RWPE2 (cell line): ENCODE data around the gene CDK14.

ENCODE experiments used
- ATAC-seq: fragments of 200-7000 bp; cut with Tn5 transposase; 3 replicates; pipeline ENCODE4 v1.9.1; 2021; ENCODE audit warnings: low read depth
- DNase-seq: peaks from one replicate; pipeline ENCODE4 v3.0.0-alpha.2; 2020; ENCODE audit warnings: low spot score
- H3K27ac ChIP-seq: fragments of 450-650 bp; 2 replicates; pipeline ENCODE4 v1.5.1; 2017; ENCODE audit warnings: mild to moderate bottlenecking; ENCODE audit not compliant: poor library complexity, severe bottlenecking
- H3K27me3 ChIP-seq: fragments of 250-450 bp; sonication (Bioruptor Pico); 2 replicates; pipeline ENCODE4 v1.5.1; 2021; ENCODE audit warnings: mild to moderate bottlenecking, moderate library complexity; ENCODE audit not compliant: insufficient read depth, poor library complexity, severe bottlenecking
- H3K36me3 ChIP-seq: fragments of 250-450 bp; sonication (Bioruptor Pico); 2 replicates; pipeline ENCODE4 v1.5.1; 2020; ENCODE audit warnings: low read depth, mild to moderate bottlenecking, moderate library complexity
- H3K4me1 ChIP-seq: fragments of 250-450 bp; sonication (Bioruptor Pico); 2 replicates; pipeline ENCODE4 v1.5.1; 2021; ENCODE audit warnings: mild to moderate bottlenecking, moderate library complexity; ENCODE audit not compliant: insufficient read depth, poor library complexity, severe bottlenecking
- H3K4me3 ChIP-seq: fragments of 250-450 bp; sonication (Bioruptor Pico); 2 replicates; pipeline ENCODE4 v1.5.1; 2021; ENCODE audit warnings: mild to moderate bottlenecking, moderate library complexity; ENCODE audit not compliant: severe bottlenecking
- H3K9me3 ChIP-seq: fragments of 250-450 bp; sonication (Bioruptor Pico); 2 replicates; pipeline ENCODE4 v1.5.1; 2021; ENCODE audit warnings: mild to moderate bottlenecking, moderate library complexity; ENCODE audit not compliant: severe bottlenecking
- TF ChIP-seq, protein P1 (sequence below): fragments of 450-650 bp; IDR thresholded peaks from one replicate; pipeline ENCODE4 v1.5.1; 2017; ENCODE audit warnings: mild to moderate bottlenecking, moderate library complexity; ENCODE audit not compliant: poor library complexity, severe bottlenecking

The CDK14 gene

DNA sequence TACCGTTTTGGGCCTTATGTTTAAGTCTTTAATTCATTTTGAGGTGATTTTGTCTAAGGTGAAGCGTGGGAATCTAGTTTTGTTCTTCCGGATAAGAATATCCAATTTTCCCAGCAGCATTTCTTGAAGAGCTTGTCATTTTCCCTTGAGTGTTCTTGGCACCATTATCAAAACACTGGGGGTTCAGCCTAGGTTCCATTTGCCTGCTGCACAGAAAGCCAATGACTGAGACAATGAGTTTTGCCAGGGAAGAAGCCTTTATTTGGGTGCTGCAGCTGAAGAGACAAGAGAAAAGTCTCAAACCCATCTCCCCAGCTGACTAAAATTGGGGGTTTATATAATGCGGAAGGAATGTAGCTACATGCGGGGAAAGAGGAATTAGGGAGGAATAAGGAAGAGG is 380.9 kb downstream of the CDK14 start:
- Histone ChIP-seq H3K4me3 (no peak overlapping the region), H3K4me1 (no peaks in the 10 kb centered on the region), H3K9me3 (no peaks in the 10 kb centered on the region), H3K36me3 (no peaks in the 10 kb centered on the region), H3K27me3 (no peaks in the 10 kb centered on the region), H3K27ac (no peak overlapping the region)
- TF ChIP-seq, protein P1, sequence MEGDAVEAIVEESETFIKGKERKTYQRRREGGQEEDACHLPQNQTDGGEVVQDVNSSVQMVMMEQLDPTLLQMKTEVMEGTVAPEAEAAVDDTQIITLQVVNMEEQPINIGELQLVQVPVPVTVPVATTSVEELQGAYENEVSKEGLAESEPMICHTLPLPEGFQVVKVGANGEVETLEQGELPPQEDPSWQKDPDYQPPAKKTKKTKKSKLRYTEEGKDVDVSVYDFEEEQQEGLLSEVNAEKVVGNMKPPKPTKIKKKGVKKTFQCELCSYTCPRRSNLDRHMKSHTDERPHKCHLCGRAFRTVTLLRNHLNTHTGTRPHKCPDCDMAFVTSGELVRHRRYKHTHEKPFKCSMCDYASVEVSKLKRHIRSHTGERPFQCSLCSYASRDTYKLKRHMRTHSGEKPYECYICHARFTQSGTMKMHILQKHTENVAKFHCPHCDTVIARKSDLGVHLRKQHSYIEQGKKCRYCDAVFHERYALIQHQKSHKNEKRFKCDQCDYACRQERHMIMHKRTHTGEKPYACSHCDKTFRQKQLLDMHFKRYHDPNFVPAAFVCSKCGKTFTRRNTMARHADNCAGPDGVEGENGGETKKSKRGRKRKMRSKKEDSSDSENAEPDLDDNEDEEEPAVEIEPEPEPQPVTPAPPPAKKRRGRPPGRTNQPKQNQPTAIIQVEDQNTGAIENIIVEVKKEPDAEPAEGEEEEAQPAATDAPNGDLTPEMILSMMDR, result no peak
- DNase-seq, result no peak
- ATAC-seq, result no peak

DNA sequence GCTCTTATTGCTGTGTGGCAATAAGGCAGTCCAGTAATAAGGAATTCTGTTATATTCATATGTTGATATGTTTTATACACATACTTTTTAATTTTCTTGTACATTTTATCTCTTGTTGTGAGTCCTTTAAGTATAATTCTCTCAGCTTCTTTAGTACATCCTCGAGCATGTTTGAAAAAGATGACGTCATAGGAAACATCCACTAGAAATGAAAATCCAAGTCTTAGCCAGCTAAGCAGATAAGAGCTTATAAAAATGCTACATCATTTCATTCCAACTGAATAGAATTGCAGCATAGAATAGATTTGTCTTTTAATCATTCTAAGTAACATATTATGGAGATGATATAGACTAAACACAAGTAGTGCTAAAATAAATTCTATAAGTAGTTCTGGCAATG is 384.4 kb downstream of the CDK14 start:
- no peaks in the 10 kb centered on the region for H3K9me3 ChIP-seq
- H3K36me3 ChIP-seq, result peaks cover 2% of the 10 kb centered on the region; the same call in 1 of the 2 replicates

DNA sequence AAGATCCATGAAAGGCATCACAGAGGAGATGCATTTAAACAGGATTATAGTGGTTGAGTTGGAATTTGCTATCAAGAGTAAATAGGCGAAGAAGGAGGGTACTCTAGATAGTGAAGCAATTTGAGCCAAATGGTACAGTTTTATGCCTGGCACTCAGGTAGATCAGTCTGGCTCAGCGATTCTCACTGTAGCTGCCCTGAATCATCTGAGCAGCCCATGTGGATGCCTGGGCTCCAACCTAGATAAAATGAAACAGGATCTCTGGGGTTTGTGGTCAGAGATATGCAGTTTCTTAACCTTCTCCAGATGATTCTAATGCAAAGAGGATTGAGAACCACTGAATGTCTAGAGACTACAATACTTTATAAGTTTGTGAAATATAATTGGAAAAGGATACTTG is 386.1 kb downstream of the CDK14 start:
- no peaks in the 10 kb centered on the region for H3K4me1 ChIP-seq
- no peaks in the 10 kb centered on the region for H3K27me3 ChIP-seq
- H3K27ac ChIP-seq, result no peak overlapping the region
- H3K9me3 ChIP-seq, result no peaks in the 10 kb centered on the region
- H3K36me3 ChIP-seq, result peaks cover 8% of the 10 kb centered on the region
- TF ChIP-seq, protein P1, result no peak
- ATAC-seq (no peak), DNase-seq (no peak)
- H3K4me3 ChIP-seq, result no peak overlapping the region

More for the DNA sequence above, 384.4 kb downstream of the CDK14 start:
- no peaks in the 10 kb centered on the region for H3K27me3 ChIP-seq
- H3K4me1 ChIP-seq, result no peaks in the 10 kb centered on the region
- H3K4me3 ChIP-seq, result no peak overlapping the region
- no peak overlapping the region for H3K27ac ChIP-seq
- DNase-seq (no peak), ATAC-seq (no peak)
- TF ChIP-seq, protein P1, result no peak

DNA sequence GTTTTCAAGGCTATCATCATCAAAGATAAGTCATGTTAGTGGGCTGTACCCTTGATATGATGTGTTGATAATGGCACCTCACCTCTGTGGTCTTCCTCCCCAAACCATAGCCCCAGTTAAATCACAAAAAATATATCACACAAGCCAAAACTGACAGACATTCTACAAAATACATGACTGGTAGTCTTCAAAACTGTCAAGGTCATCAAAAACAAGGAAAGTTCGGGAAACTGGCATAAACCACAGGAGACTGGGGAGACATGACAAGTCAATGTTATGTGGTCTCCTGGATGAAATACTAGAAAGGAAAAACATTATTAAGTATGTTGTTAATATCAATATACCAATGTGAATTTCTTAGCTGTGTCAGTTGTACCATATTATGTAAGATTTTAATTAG is 388.6 kb downstream of the CDK14 start:
- H3K27ac ChIP-seq, result no peak overlapping the region
- DNase-seq, result no peak
- ATAC-seq, result no peak
- H3K36me3 ChIP-seq, result peaks cover 8% of the 10 kb centered on the region
- no peak overlapping the region for H3K4me3 ChIP-seq
- TF ChIP-seq, protein P1, result no peak
- no peaks in the 10 kb centered on the region for H3K4me1 ChIP-seq
- H3K9me3 ChIP-seq, result no peaks in the 10 kb centered on the region
- H3K27me3 ChIP-seq, result no peaks in the 10 kb centered on the region

DNA sequence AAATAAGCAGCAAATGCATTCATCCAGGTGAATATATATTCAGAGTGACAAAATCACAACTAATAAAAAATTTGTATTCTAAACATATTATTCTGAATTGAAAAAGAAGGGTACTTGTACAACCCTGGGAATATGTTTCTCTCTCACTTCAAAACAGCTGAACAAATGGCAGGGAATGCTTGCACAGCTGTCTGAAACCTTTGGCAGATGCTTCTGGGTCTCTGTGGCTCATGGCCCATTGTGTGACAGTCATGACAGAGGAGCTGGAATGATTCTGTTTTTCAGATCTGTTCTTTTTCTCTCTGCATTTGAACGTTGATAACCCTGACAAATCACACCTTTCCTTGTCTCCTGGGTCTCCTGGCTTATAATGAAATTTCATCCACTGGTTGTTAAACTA is 392.4 kb downstream of the CDK14 start:
- DNase-seq, result no peak

More for the DNA sequence above, 392.4 kb downstream of the CDK14 start:
- Histone ChIP-seq H3K36me3 (peaks cover 6% of the 10 kb centered on the region), H3K27ac (no peak overlapping the region), H3K4me1 (no peaks in the 10 kb centered on the region), H3K9me3 (no peaks in the 10 kb centered on the region), H3K27me3 (no peaks in the 10 kb centered on the region), H3K4me3 (no peak overlapping the region)
- TF ChIP-seq, protein P1, result no peak
- no peak for ATAC-seq
